OCI-LY1 (cell line): ENCODE results near the gene FAIM2.

Experiments used
- CTCF ChIP-seq: fragments of 200-600 bp; sonication (generic), shearing (Covaris generic); IDR thresholded peaks from 2 replicates; pipeline ENCODE4 v1.5.1; 2017; ENCODE audit warnings: mild to moderate bottlenecking, antibody characterized with exemption, low read length, moderate library complexity, mixed read lengths
- EZH2 ChIP-seq: fragments of 200-600 bp; sonication (generic), shearing (Covaris generic); IDR thresholded peaks from 2 replicates; pipeline ENCODE4 v1.8.0; 2017; ENCODE audit warnings: borderline replicate concordance, mixed run types, mild to moderate bottlenecking, antibody characterized with exemption, low read length, moderate library complexity, mixed read lengths

- TF ChIP-seq CTCF (no peak), EZH2 (no peak)
These were observed 46.2 kb upstream of the FAIM2 start for GRCh38 chr12:49949866-49950265.
